ENCODE results near the gene ZBTB40. TPM values are rescaled to one million over a fixed set of nuclear protein-coding genes. Genes with fewer than 3 reads are reported as not detected.

The ZBTB40 gene
- total RNA-seq, 2 experiments from 2014 or later: 17.2 to 19.0 TPM

- Mint-ChIP-seq H3K27ac (no peak overlapping the region), H3K36me3 (peaks cover 19% of the 10 kb centered on the region), H3K27me3 (no peaks in the 10 kb centered on the region), H3K9me3 (ENCODE audit: low read depth) (no peaks in the 10 kb centered on the region), H3K4me3 (no peak overlapping the region), H3K4me1 (no peaks in the 10 kb centered on the region)
- DNase-seq: no peak
- CTCF ChIA-PET: no interaction called here
- no peak for ATAC-seq
Observed at GRCh38 chr1:22508329-22508728, 56.7 kb downstream of the ZBTB40 start.

- Mint-ChIP-seq H3K4me3 (no peak overlapping the region), H3K36me3 (peaks cover 21% of the 10 kb centered on the region), H3K4me1 (no peaks in the 10 kb centered on the region), H3K27ac (no peak overlapping the region), H3K27me3 (no peaks in the 10 kb centered on the region), H3K9me3 (ENCODE audit: low read depth) (no peaks in the 10 kb centered on the region)
- DNase-seq (no peak), ATAC-seq (no peak)
- CTCF ChIA-PET: no interaction called here
Observed at GRCh38 chr1:22508991-22509390, 57.3 kb downstream of the ZBTB40 start.

- Mint-ChIP-seq H3K27ac (no peak overlapping the region), H3K4me1 (no peaks in the 10 kb centered on the region), H3K9me3 (ENCODE audit: low read depth) (no peaks in the 10 kb centered on the region), H3K27me3 (no peaks in the 10 kb centered on the region), H3K4me3 (no peak overlapping the region), H3K36me3 (peaks cover 24% of the 10 kb centered on the region)
- CTCF ChIA-PET: interaction anchor here (1.4 kb wide), 1 partner anchor 18 kb away, joined by 3 read pairs; no protein-coding TSS in a partner anchor
- no peak for ATAC-seq
- no peak for DNase-seq
Observed at GRCh38 chr1:22509815-22510214, 58.2 kb downstream of the ZBTB40 start.

- no peak for ATAC-seq
- Mint-ChIP-seq H3K27me3 (no peaks in the 10 kb centered on the region), H3K9me3 (ENCODE audit: low read depth) (no peaks in the 10 kb centered on the region), H3K4me1 (no peaks in the 10 kb centered on the region), H3K36me3 (peaks cover 26% of the 10 kb centered on the region), H3K4me3 (no peak overlapping the region), H3K27ac (no peak overlapping the region)
- no peak for DNase-seq
- CTCF ChIA-PET: no interaction called here
Observed at GRCh38 chr1:22512873-22513272, 61.2 kb downstream of the ZBTB40 start.

GRCh38 chr1:22516906-22517571, 65.4 kb downstream of the ZBTB40 start:
- peaks cover 17% of the 10 kb centered on the region for H3K36me3 Mint-ChIP-seq
- no peak for ATAC-seq
- H3K4me3 Mint-ChIP-seq: no peak overlapping the region

GRCh38 chr1:22517956-22518355, 66.3 kb downstream of the ZBTB40 start:
- no peak overlapping the region for H3K4me3 Mint-ChIP-seq
- H3K9me3 Mint-ChIP-seq (ENCODE audit: low read depth): no peaks in the 10 kb centered on the region
- no peak overlapping the region for H3K27ac Mint-ChIP-seq
- H3K36me3 Mint-ChIP-seq: peaks cover 19% of the 10 kb centered on the region
- ATAC-seq (no peak), DNase-seq (no peak)
- H3K4me1 Mint-ChIP-seq: no peaks in the 10 kb centered on the region
- CTCF ChIA-PET: no interaction called here
- no peaks in the 10 kb centered on the region for H3K27me3 Mint-ChIP-seq

More at GRCh38 chr1:22516906-22517571, 65.4 kb downstream of the ZBTB40 start:
- CTCF ChIA-PET: no interaction called here
- DNase-seq: peak; percentile 18
- Mint-ChIP-seq H3K9me3 (ENCODE audit: low read depth) (no peaks in the 10 kb centered on the region), H3K27me3 (no peaks in the 10 kb centered on the region), H3K27ac (no peak overlapping the region), H3K4me1 (no peaks in the 10 kb centered on the region)

- Mint-ChIP-seq H3K4me1 (no peaks in the 10 kb centered on the region), H3K27me3 (no peaks in the 10 kb centered on the region), H3K9me3 (ENCODE audit: low read depth) (no peaks in the 10 kb centered on the region), H3K4me3 (no peak overlapping the region), H3K27ac (no peak overlapping the region), H3K36me3 (peaks cover 19% of the 10 kb centered on the region)
- DNase-seq: no peak
- CTCF ChIA-PET: no interaction called here
- ATAC-seq: no peak
Observed at GRCh38 chr1:22518379-22518778, 66.7 kb downstream of the ZBTB40 start.

- H3K27ac Mint-ChIP-seq: no peak overlapping the region
- no peaks in the 10 kb centered on the region for H3K4me1 Mint-ChIP-seq
- H3K36me3 Mint-ChIP-seq: peaks cover 12% of the 10 kb centered on the region
- DNase-seq: no peak
- no peak overlapping the region for H3K4me3 Mint-ChIP-seq
- H3K9me3 Mint-ChIP-seq (ENCODE audit: low read depth): no peaks in the 10 kb centered on the region
- CTCF ChIA-PET: no interaction called here
- no peaks in the 10 kb centered on the region for H3K27me3 Mint-ChIP-seq
- no peak for ATAC-seq
Observed at GRCh38 chr1:22520871-22521270, 69.2 kb downstream of the ZBTB40 start.

- CTCF ChIA-PET: no interaction called here
- DNase-seq: no peak
Observed at GRCh38 chr1:22521692-22522091, 70.0 kb downstream of the ZBTB40 start.

GRCh38 chr1:22522221-22522743, 70.6 kb downstream of the ZBTB40 start:
- no peak for ATAC-seq
- no peak overlapping the region for H3K4me3 Mint-ChIP-seq
- no peak for DNase-seq
- no peaks in the 10 kb centered on the region for H3K27me3 Mint-ChIP-seq
- CTCF ChIA-PET: no interaction called here
- H3K27ac Mint-ChIP-seq: no peak overlapping the region
- H3K4me1 Mint-ChIP-seq: no peaks in the 10 kb centered on the region
- H3K9me3 Mint-ChIP-seq (ENCODE audit: low read depth): no peaks in the 10 kb centered on the region
- H3K36me3 Mint-ChIP-seq: peaks cover 12% of the 10 kb centered on the region

More at GRCh38 chr1:22521692-22522091, 70.0 kb downstream of the ZBTB40 start:
- H3K36me3 Mint-ChIP-seq: peaks cover 12% of the 10 kb centered on the region
- no peak overlapping the region for H3K4me3 Mint-ChIP-seq
- H3K9me3 Mint-ChIP-seq (ENCODE audit: low read depth): no peaks in the 10 kb centered on the region
- no peaks in the 10 kb centered on the region for H3K27me3 Mint-ChIP-seq
- H3K4me1 Mint-ChIP-seq: no peaks in the 10 kb centered on the region
- no peak overlapping the region for H3K27ac Mint-ChIP-seq
- no peak for ATAC-seq

- H3K27ac Mint-ChIP-seq: no peak overlapping the region
- CTCF ChIA-PET: no interaction called here
- DNase-seq: no peak
- H3K4me1 Mint-ChIP-seq: no peaks in the 10 kb centered on the region
- H3K4me3 Mint-ChIP-seq: no peak overlapping the region
- H3K27me3 Mint-ChIP-seq: no peaks in the 10 kb centered on the region
- no peak for ATAC-seq
- no peaks in the 10 kb centered on the region for H3K9me3 Mint-ChIP-seq (ENCODE audit: low read depth)
- peaks cover 8% of the 10 kb centered on the region for H3K36me3 Mint-ChIP-seq
Observed at GRCh38 chr1:22524481-22524880, 72.8 kb downstream of the ZBTB40 start.

- Mint-ChIP-seq H3K4me3 (no peak overlapping the region), H3K27ac (no peak overlapping the region), H3K36me3 (peaks cover 8% of the 10 kb centered on the region), H3K27me3 (no peaks in the 10 kb centered on the region), H3K4me1 (no peaks in the 10 kb centered on the region), H3K9me3 (ENCODE audit: low read depth) (no peaks in the 10 kb centered on the region)
- CTCF ChIA-PET: no interaction called here
- DNase-seq (no peak), ATAC-seq (no peak)
Observed at GRCh38 chr1:22525211-22525610, 73.6 kb downstream of the ZBTB40 start.

- ATAC-seq: no peak
Observed at GRCh38 chr1:22525646-22526045, 74.0 kb downstream of the ZBTB40 start.

GRCh38 chr1:22526098-22526497, 74.4 kb downstream of the ZBTB40 start:
- H3K27me3 Mint-ChIP-seq: no peaks in the 10 kb centered on the region
- H3K4me3 Mint-ChIP-seq: no peak overlapping the region
- no peak for DNase-seq
- H3K9me3 Mint-ChIP-seq (ENCODE audit: low read depth): no peaks in the 10 kb centered on the region
- no peak for ATAC-seq
- H3K36me3 Mint-ChIP-seq: peaks cover 7% of the 10 kb centered on the region
- H3K27ac Mint-ChIP-seq: no peak overlapping the region
- H3K4me1 Mint-ChIP-seq: no peaks in the 10 kb centered on the region
- CTCF ChIA-PET: no interaction called here

More at GRCh38 chr1:22525646-22526045, 74.0 kb downstream of the ZBTB40 start:
- H3K27ac Mint-ChIP-seq: no peak overlapping the region
- no peak for DNase-seq
- H3K27me3 Mint-ChIP-seq: no peaks in the 10 kb centered on the region
- H3K4me1 Mint-ChIP-seq: no peaks in the 10 kb centered on the region
- H3K4me3 Mint-ChIP-seq: no peak overlapping the region
- peaks cover 7% of the 10 kb centered on the region for H3K36me3 Mint-ChIP-seq
- CTCF ChIA-PET: no interaction called here
- H3K9me3 Mint-ChIP-seq (ENCODE audit: low read depth): no peaks in the 10 kb centered on the region
